ENCODE data around the gene CSF1R. TPM values are rescaled to one million over a fixed set of nuclear protein-coding genes. Genes with fewer than 3 reads are reported as not detected.

Gene CSF1R
- total and polyA plus RNA-seq, 2 of the 8 experiments (the other 6 are each of a cell fraction or from before 2014, with no cell fraction given): 0.12 TPM; not detected in 1

DNA sequence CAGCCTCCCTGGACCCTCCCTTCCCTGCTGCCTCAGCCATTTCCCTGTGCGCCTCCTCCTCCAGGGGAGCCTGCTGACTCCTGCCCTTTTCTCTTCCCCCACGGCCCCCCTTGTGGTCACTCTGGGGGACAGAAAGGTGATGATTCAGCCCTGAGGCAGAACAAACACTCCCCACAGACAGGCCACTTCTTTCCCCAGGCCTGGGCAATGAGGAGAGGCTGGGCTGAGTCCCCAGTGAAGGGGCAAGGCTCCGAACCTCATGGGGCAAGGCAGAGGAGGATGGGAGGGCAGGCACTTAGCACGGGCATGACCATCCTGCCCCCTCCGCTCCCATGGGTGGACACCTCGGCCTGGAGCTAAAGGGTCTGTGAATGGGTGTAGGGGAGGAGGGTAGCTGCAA lies 21.0 kb downstream of the CSF1R start:
- Histone ChIP-seq H3K9ac (replicated peaks in 1 of 4; ENCODE audit: extremely low read depth in 1 of 4, low read depth in 3 of 4, low read length in 3 of 4) (no peak overlapping the region), H3K36me3 (ENCODE audit: control insufficient read depth in 2 of 4, insufficient read depth in 4 of 4, low read length in 3 of 4) (no peaks in the 10 kb centered on the region), H4K91ac (replicated peaks; ENCODE audit: insufficient read length, low read length) (no peak overlapping the region), H3K56ac (replicated peaks; ENCODE audit: insufficient read length, low read depth, low read length) (no peak overlapping the region), H2BK12ac (ENCODE audit: low read depth, low read length) (no peak overlapping the region), H2BK120ac (replicated peaks; ENCODE audit: low read depth, low read length) (no peak overlapping the region), H3K23me2 (ENCODE audit: low read depth, low read length) (no peaks in the 10 kb centered on the region), H3K4ac (replicated peaks; ENCODE audit: insufficient read length, low read depth, low read length) (no peak overlapping the region), H4K5ac (ENCODE audit: insufficient read length, low read depth, low read length) (no peak overlapping the region), H3K23ac (ENCODE audit: insufficient read length) (no peak overlapping the region), H2AK5ac (ENCODE audit: low read depth, low read length) (no peak overlapping the region), H3K4me3 (ENCODE audit: extremely low read depth in 1 of 4, insufficient read depth in 2 of 4, low read depth in 3 of 4, low read length in 4 of 4) (no peak overlapping the region), H3K79me2 (ENCODE audit: control insufficient read depth in 1 of 2, insufficient read depth in 2 of 2, low read length in 2 of 2) (no peaks in the 10 kb centered on the region), H4K8ac (ENCODE audit: extremely low read depth, insufficient read depth, low read length) (no peak overlapping the region), H2AFZ (ENCODE audit: low read length) (no peak overlapping the region), H3K27me3 (replicated peaks in 1 of 4; ENCODE audit: control insufficient read depth in 3 of 4, extremely low read depth in 1 of 4, insufficient read depth in 3 of 4, low read length in 3 of 4) (peaks cover 0 to 2% (median 0%) of the 10 kb centered on the region in 4 experiments; a peak in 2 of 7 replicates), H3K4me1 (replicated peaks in 1 of 4; ENCODE audit: control insufficient read depth in 3 of 4, insufficient read depth in 4 of 4, low read length in 3 of 4) (peaks cover 0 to 18% (median 4%) of the 10 kb centered on the region in 4 experiments; a peak in 5 of 7 replicates), H3K18ac (ENCODE audit: extremely low read depth, low read length) (no peak overlapping the region), H3K9me3 (ENCODE audit: insufficient read depth in 2 of 2, low read depth in 1 of 2, low read length in 1 of 2) (no peaks in the 10 kb centered on the region), H2BK5ac (ENCODE audit: low read depth, low read length) (no peak overlapping the region), H3K4me2 (ENCODE audit: insufficient read depth in 1 of 2, low read depth in 2 of 2, low read length in 2 of 2) (no peak overlapping the region), H3K79me1 (ENCODE audit: low read depth, low read length) (no peaks in the 10 kb centered on the region), H2BK20ac (ENCODE audit: low read length) (no peak overlapping the region), H2BK15ac (ENCODE audit: low read length) (no peak overlapping the region), H3K14ac (ENCODE audit: insufficient read length) (no peak overlapping the region), H4K20me1 (replicated peaks in 1 of 2; ENCODE audit: control insufficient read depth in 1 of 2, insufficient read depth in 2 of 2, low read length in 2 of 2) (no peaks in the 10 kb centered on the region), H3K27ac (ENCODE audit: low read depth, low read length) (no peak overlapping the region; the same call in 1 of the 2 replicates)
- WGBS, 2 experiments (ENCODE audit: extremely low coverage in 1 of 2, insufficient coverage in 1 of 2, insufficient read length in 1 of 2, insufficient replicate concordance in 2 of 2, low coverage in 1 of 2, low lambda C conversion rate in 2 of 2, missing lambda C conversion rate in 1 of 2): 81% methylated on average over 6 of the region's 6 CpGs; no CpG with 5 or more reads in 1 of the 2 experiments
- DNase-seq (ENCODE audit: low read depth in 1 of 2, low spot score in 2 of 2) (no peak), FAIRE-seq (no peak)
- POLR2A ChIA-PET (ENCODE audit: partially characterized antibody): no interaction called here
- CTCF ChIA-PET (ENCODE audit: partially characterized antibody): interaction anchor here (0.6 to 3.4 kb wide), 11 partner anchors 10 to 142 kb away, joined by 3 to 17 read pairs (median 4); partner anchors contain the start of gene CSF1R
- TF ChIP-seq POLR2A (IDR thresholded peaks at IDR 0.05; ENCODE audit: control extremely low read depth in 1 of 2, low read depth in 2 of 2, low read length in 2 of 2): no peak
- no peak for TF ChIP-seq BRCA1 (IDR thresholded peaks at IDR 0.05; ENCODE audit: low read depth, low read length)
- TF ChIP-seq RAD21 (IDR thresholded peaks at IDR 0.05 in 1 of 2, conservative IDR thresholded peaks at IDR 0.05 in 1 of 2; ENCODE audit: low read depth in 2 of 2, low read length in 2 of 2): 0 out of 4 replicates have a peak, but pooled peaks of 1 of the 2 experiments have one; percentile 4
- no peak for TF ChIP-seq GTF2F1 (IDR thresholded peaks at IDR 0.05; ENCODE audit: borderline replicate concordance, low read depth, low read length)
- no peak for TF ChIP-seq CBX5 (IDR thresholded peaks at IDR 0.05; ENCODE audit: low read depth, low read length)
- TF ChIP-seq NANOG (IDR thresholded peaks at IDR 0.05; ENCODE audit: insufficient read depth, low read depth, low read length, poor library complexity, severe bottlenecking): no peak
- no peak for TF ChIP-seq JUND (IDR thresholded peaks at IDR 0.05; ENCODE audit: low read length)
- no peak for TF ChIP-seq POLR2AphosphoS5 (IDR thresholded peaks at IDR 0.05; ENCODE audit: low read depth, low read length)
- no peak for TF ChIP-seq KDM5A (IDR thresholded peaks at IDR 0.05; ENCODE audit: low read length)
- TF ChIP-seq CHD2 (IDR thresholded peaks at IDR 0.05; ENCODE audit: low read length): no peak
- TF ChIP-seq BCL11A (IDR thresholded peaks at IDR 0.05; ENCODE audit: low read depth in 2 of 2, low read length in 2 of 2): no peak
- no peak for TF ChIP-seq CTBP2 (IDR thresholded peaks at IDR 0.05; ENCODE audit: borderline replicate concordance, insufficient read depth, insufficient read length, low read length)
- TF ChIP-seq E2F6 (IDR thresholded peaks at IDR 0.05): no peak
